GM13977 (cell line): Measurements from ENCODE around the gene TRMT10B.

Source experiments
- DNase-seq: peaks from one replicate; pipeline ENCODE4 v3.0.0; 2012; ENCODE audit warnings: low spot score
- CTCF ChIP-seq: IDR thresholded peaks from 2 replicates; pipeline ENCODE4 v1.5.1; 2012; ENCODE audit warnings: mild to moderate bottlenecking, control low read depth; ENCODE audit not compliant: insufficient read depth; ENCODE audit errors: extremely low read depth, missing control alignments
- in situ Hi-C: fragments of 300-500 bp; cut with MboI; formaldehyde crosslinking; loops from one replicate; pipeline ENCODE4 v1.12.0; 2022; ENCODE audit warnings: low sequenced_read_pairs, low pct_unique_long_range_greater_than_20kb, mixed read lengths, inconsistent platforms; ENCODE audit not compliant: unreplicated experiment

The TRMT10B gene

GRCh38 chr9:37715991-37716505, 37.6 kb upstream of the TRMT10B start:
- in situ Hi-C loops: no loop called here
- no peak for TF ChIP-seq CTCF
- no peak for DNase-seq

- TF ChIP-seq CTCF: no peak
- no peak for DNase-seq
- in situ Hi-C loops: no loop called here
These were observed 34.1 kb upstream of the TRMT10B start for GRCh38 chr9:37719526-37719925.

- TF ChIP-seq CTCF: no peak
- in situ Hi-C loops: no loop called here
- DNase-seq: no peak
These were observed 26.6 kb upstream of the TRMT10B start for GRCh38 chr9:37727013-37727412.

GRCh38 chr9:37729499-37729898, 24.1 kb upstream of the TRMT10B start:
- no peak for DNase-seq
- in situ Hi-C loops: no loop called here
- no peak for TF ChIP-seq CTCF

- in situ Hi-C loops: no loop called here
- no peak for TF ChIP-seq CTCF
- DNase-seq: no peak
These were observed 23.3 kb upstream of the TRMT10B start for GRCh38 chr9:37730256-37730655.

GRCh38 chr9:37730839-37731238, 22.8 kb upstream of the TRMT10B start:
- in situ Hi-C loops: no loop called here
- no peak for TF ChIP-seq CTCF
- no peak for DNase-seq
